Gastrocnemius medialis (tissue), 4 donors: ENCODE results near the gene PCCA. TPM values are rescaled to one million over a fixed set of nuclear protein-coding genes. Genes with fewer than 3 reads are reported as not detected.
"Not testable (repeated sequence)": the region's sequence is repeated elsewhere in the genome, so short reads cannot be mapped to it uniquely, and the experiment has no call there.

Experiments
- ATAC-seq, 2 donors: fragments of 150-250 bp; one replicate each; pipeline ENCODE4 v1.9.1; 2016
- DNase-seq, 2 donors: peaks; one replicate each; pipeline ENCODE4 v3.0.0-alpha.2; 2019
- H3K27ac ChIP-seq, 4 donors: fragments of 200-600 bp; sonication (generic); 1 replicate in 1 of 4; 2 replicates in 3 of 4; pipeline ENCODE4 v1.5.1; 2016 to 2018; ENCODE audit warnings: mild to moderate bottlenecking in 2 of 4, moderate library complexity in 1 of 4
- H3K27me3 ChIP-seq, 3 donors: fragments of 200-600 bp; sonication (generic) in 2 of 3; 1 replicate in 1 of 3; 2 replicates in 2 of 3; pipeline versions ENCODE4 v1.5.1 to v1.6.0; 2016 to 2019; ENCODE audit warnings: mild to moderate bottlenecking in 1 of 3, moderate library complexity in 1 of 3
- H3K36me3 ChIP-seq, 2 donors: fragments of 200-600 bp; sonication (generic) in 1 of 2; one replicate each; pipeline ENCODE4 v1.5.1; 2017 to 2018
- H3K4me1 ChIP-seq, 2 donors: fragments of 200-600 bp; sonication (generic) in 1 of 2; one replicate each; pipeline ENCODE4 v1.5.1; 2016 to 2017; ENCODE audit warnings: mild to moderate bottlenecking in 2 of 2
- H3K4me3 ChIP-seq, 4 donors: fragments of 200-600 bp; sonication (generic) in 3 of 4; 1 replicate in 1 of 4; 2 replicates in 3 of 4; pipeline ENCODE4 v1.5.1; 2016 to 2019; ENCODE audit warnings: mild to moderate bottlenecking in 2 of 4
- H3K9me3 ChIP-seq, 3 donors: fragments of 200-600 bp; sonication (generic) in 2 of 3; 1 replicate in 1 of 3; 2 replicates in 2 of 3; pipeline ENCODE4 v1.5.1; 2016 to 2019
- POLR2A ChIP-seq, 2 donors: fragments of 450-650 bp; IDR thresholded peaks; one replicate each; pipeline ENCODE4 v1.6.1; 2017; ENCODE audit warnings: antibody characterized with exemption in 2 of 2, mild to moderate bottlenecking in 2 of 2, moderate library complexity in 2 of 2
- in situ Hi-C, 4 donors: fragments of 200-750 bp; cut with MboI; loops; one replicate each; pipeline versions ENCODE4 v1.15.0 to v1.8.0; 2017; ENCODE audit warnings: low sequenced_read_pairs in 4 of 4
- intact Hi-C: fragments of 100-400 bp; cut with DNase I; formaldehyde crosslinking; loops from one replicate; pipeline ENCODE4 v1.15.1; 2023; ENCODE audit warnings: low total_unique reads
- total RNA-seq, 4 donors: library from RNA; depleted of rRNA; stranded (reverse); fragments of >200 nt; gene quantifications; one replicate each; pipeline versions ENCODE4 v1.1.0 to v1.2.3, GENCODE V29; 2016
- TF ChIP-seq, protein P1 (sequence below), 5 experiments: fragments of 450-650 bp in 3 of 5; fragments of 200-600 bp in 2 of 5; sonication (generic) in 2 of 5; IDR thresholded peaks in 4 of 5; conservative IDR thresholded peaks in 1 of 5; 1 replicate in 4 of 5; 2 replicates in 1 of 5; pipeline ENCODE4 v1.5.1; 2016 to 2019; ENCODE audit warnings: antibody characterized with exemption in 5 of 5, mild to moderate bottlenecking in 3 of 5, moderate library complexity in 3 of 5

The PCCA gene
- total RNA-seq, 4 donors from 2014 or later, result 7.5 to 19.5 (median 10.8) TPM

DNA sequence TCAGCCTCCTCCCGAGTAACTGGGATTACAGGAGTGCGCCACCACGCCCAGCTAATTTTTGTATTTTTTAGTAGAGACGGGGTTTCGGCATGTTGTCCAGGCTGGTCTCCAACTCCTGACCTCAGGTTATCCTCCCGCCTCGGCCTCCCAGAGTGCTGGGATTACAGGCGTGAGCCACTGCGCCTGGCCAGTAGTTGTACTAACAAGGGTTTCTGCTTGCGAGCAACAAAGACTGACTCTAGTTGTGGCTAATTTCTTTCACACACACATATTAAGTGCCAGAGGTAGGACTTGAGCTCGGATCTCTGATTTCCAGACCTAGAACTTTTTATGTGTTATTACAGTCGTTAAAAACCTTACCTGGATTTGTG lies 635 bp upstream of the PCCA start:
- in situ Hi-C loops (no loop called here), intact Hi-C loops (loop anchor here (5.0 to 10.0 kb wide), 2 partner anchors 481 to 583 kb away; partner anchors contain the start of genes CLYBL and TM9SF2)
- peak overlapping the region; percentile 77 to 90 (median 82) for H3K4me3 ChIP-seq
- peaks cover 0 to 11% of the 10 kb centered on the region in 2 donors for H3K36me3 ChIP-seq
- H3K4me1 ChIP-seq, result peaks cover 18 to 19% of the 10 kb centered on the region in 2 donors
- no peaks in the 10 kb centered on the region for H3K9me3 ChIP-seq
- ATAC-seq, result peak in 1 of 2 donors; percentile 7
- no peaks in the 10 kb centered on the region for H3K27me3 ChIP-seq
- no peak for DNase-seq
- TF ChIP-seq, protein P1, sequence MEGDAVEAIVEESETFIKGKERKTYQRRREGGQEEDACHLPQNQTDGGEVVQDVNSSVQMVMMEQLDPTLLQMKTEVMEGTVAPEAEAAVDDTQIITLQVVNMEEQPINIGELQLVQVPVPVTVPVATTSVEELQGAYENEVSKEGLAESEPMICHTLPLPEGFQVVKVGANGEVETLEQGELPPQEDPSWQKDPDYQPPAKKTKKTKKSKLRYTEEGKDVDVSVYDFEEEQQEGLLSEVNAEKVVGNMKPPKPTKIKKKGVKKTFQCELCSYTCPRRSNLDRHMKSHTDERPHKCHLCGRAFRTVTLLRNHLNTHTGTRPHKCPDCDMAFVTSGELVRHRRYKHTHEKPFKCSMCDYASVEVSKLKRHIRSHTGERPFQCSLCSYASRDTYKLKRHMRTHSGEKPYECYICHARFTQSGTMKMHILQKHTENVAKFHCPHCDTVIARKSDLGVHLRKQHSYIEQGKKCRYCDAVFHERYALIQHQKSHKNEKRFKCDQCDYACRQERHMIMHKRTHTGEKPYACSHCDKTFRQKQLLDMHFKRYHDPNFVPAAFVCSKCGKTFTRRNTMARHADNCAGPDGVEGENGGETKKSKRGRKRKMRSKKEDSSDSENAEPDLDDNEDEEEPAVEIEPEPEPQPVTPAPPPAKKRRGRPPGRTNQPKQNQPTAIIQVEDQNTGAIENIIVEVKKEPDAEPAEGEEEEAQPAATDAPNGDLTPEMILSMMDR (IDR thresholded peaks at IDR 0.05 in 4 of 5, conservative IDR thresholded peaks at IDR 0.05 in 1 of 5), result no peak
- TF ChIP-seq POLR2A (IDR thresholded peaks at IDR 0.05), result no peak
- H3K27ac ChIP-seq, result peak overlapping the region; percentile 74 to 85 (median 83)

DNA sequence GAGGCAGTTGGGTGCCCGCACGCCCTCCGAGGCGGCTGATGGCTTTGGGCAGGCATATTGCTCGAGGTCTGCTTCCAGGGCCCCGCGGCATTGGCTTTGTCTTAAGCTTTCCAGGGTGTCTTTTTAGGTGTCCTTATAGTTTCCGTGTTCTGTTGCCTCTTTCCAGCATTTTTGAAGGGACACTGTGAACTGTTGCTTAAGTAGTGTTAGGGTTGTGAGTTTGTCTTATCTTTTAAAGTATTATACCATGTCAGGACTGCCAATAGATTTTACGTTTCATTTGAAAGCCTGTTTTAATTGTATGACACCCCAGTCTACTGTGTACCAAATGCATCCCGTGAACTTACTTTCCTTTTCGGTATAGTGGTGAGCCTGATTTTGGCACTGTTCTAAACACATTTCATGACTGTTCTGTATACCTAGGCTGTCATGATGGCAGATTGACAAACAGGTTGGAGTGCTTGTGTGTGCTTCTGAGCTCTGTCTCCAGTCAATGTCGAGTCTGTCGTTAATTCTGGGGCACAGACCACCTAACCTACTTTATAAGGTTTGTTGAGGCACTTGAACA lies 656 bp downstream of the PCCA start:
- TF ChIP-seq, protein P1 (IDR thresholded peaks at IDR 0.05 in 4 of 5, conservative IDR thresholded peaks at IDR 0.05 in 1 of 5), result no peak
- TF ChIP-seq POLR2A (IDR thresholded peaks at IDR 0.05), result no peak
- DNase-seq (no peak), ATAC-seq (peak; percentile 17 to 39)
- H3K4me3 ChIP-seq, result peak overlapping the region; percentile 77 to 90 (median 82)
- peaks cover 0 to 11% of the 10 kb centered on the region in 2 donors for H3K36me3 ChIP-seq
- intact Hi-C loops, result loop anchor here (5.0 to 10.0 kb wide), 3 partner anchors 482 to 585 kb away; partner anchors contain the start of genes CLYBL, TM9SF2 and TMTC4
- peak overlapping the region; percentile 74 to 85 (median 83) for H3K27ac ChIP-seq
- peaks cover 18 to 19% of the 10 kb centered on the region in 2 donors for H3K4me1 ChIP-seq
- no peaks in the 10 kb centered on the region for H3K9me3 ChIP-seq
- H3K27me3 ChIP-seq, result no peaks in the 10 kb centered on the region
- in situ Hi-C loops, result no loop called here

DNA sequence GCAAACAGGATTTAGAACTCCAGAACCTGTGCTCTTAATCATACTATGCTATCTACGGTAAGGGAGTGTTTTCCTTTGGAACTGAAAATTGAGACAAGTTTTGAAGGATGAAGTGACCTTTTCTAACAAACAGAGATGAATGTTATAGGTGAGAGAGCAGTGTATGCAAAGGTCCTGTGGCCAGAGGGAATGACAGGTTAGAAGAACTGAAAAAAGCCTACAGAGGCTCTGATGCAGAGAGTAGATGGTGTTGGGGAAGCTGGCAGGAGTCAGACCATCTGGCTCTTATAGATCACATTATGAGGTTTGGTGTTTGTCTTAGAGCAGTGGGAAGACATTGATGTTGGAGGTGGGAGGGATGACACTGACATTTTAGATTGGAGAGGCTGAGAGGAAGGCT lies 2.0 kb downstream of the PCCA start:
- Histone ChIP-seq H3K27ac (no peak overlapping the region), H3K36me3 (peaks cover 0 to 9% of the 10 kb centered on the region in 2 donors), H3K27me3 (no peaks in the 10 kb centered on the region), H3K9me3 (no peaks in the 10 kb centered on the region), H3K4me1 (peaks cover 18 to 19% of the 10 kb centered on the region in 2 donors), H3K4me3 (no peak overlapping the region)
- TF ChIP-seq, protein P1 (IDR thresholded peaks at IDR 0.05 in 4 of 5, conservative IDR thresholded peaks at IDR 0.05 in 1 of 5), result no peak
- TF ChIP-seq POLR2A (IDR thresholded peaks at IDR 0.05), result no peak
- DNase-seq (no peak), ATAC-seq (no peak)
- in situ Hi-C loops, result no loop called here
- intact Hi-C loops, result loop anchor here (10.0 kb wide), 1 partner anchor 584 kb away; the partner anchor contains the start of gene TMTC4

DNA sequence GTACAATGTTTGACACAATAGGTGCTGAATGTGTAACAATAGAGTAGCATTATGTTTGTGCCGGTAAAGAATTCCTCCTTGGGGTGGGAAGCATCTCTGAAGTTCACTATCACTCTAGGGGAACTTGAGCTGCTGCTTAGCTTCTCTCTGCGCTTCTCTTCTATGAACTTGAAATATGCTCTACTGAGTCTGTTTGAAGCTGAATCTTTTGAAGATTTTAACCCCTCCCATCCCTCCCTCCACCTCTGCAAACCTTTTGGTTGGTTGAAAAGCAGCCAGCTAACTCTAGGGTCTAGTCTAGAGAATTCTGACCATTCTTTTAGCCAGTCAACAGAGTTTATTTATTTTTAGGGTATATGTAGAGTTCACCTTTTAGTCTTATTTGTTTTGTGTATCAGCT lies 2.5 kb downstream of the PCCA start:
- in situ Hi-C loops, result no loop called here
- Histone ChIP-seq H3K4me1 (peaks cover 18 to 19% of the 10 kb centered on the region in 2 donors), H3K27me3 (no peaks in the 10 kb centered on the region)

DNA sequence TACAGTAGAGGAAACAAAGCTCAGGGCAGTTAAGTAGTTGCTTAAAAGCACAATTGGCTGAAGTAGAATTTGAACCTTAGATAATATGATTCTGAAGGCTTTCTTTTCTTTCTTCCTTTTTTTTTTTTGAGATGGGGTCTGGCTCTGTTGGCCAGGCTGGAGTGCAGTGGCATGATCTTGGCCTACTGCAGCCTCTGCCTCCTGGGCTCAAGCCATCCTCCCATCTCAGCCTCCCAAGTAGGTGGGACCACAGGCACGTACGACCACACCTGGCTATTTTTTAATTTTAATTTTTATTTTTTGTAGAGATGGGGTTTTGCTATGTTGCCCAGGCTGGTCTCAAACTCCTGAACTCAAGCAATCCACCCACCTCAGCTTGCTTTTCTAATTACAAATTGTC lies 3.4 kb downstream of the PCCA start:
- H3K27ac ChIP-seq, DNase-seq, H3K36me3 ChIP-seq, in situ Hi-C loops, H3K4me3 ChIP-seq, H3K9me3 ChIP-seq, H3K27me3 ChIP-seq, ATAC-seq: not testable (repeated sequence)
- peaks cover 18 to 19% of the 10 kb centered on the region in 2 donors for H3K4me1 ChIP-seq
- intact Hi-C loops, result loop anchor here (10.0 kb wide), 1 partner anchor 583 kb away; the partner anchor contains the start of gene TMTC4

More for the DNA sequence above, 2.5 kb downstream of the PCCA start:
- H3K4me3 ChIP-seq, result no peak overlapping the region
- H3K9me3 ChIP-seq, result no peaks in the 10 kb centered on the region
- no peak for DNase-seq
- peaks cover 0 to 3% of the 10 kb centered on the region in 2 donors for H3K36me3 ChIP-seq
- intact Hi-C loops, result loop anchor here (10.0 kb wide), 1 partner anchor 583 kb away; the partner anchor contains the start of gene TMTC4
- no peak overlapping the region for H3K27ac ChIP-seq
- TF ChIP-seq, protein P1 (IDR thresholded peaks at IDR 0.05 in 4 of 5, conservative IDR thresholded peaks at IDR 0.05 in 1 of 5), result no peak
- TF ChIP-seq POLR2A (IDR thresholded peaks at IDR 0.05), result no peak
- no peak for ATAC-seq
